Lower lobe of right lung (tissue), 2 donors: ENCODE results near the gene HYDIN. TPM values are rescaled to one million over a fixed set of nuclear protein-coding genes. Genes with fewer than 3 reads are reported as not detected.
"Not testable (repeated sequence)": the region's sequence is repeated elsewhere in the genome, so short reads cannot be mapped to it uniquely, and the experiment has no call there.

Source experiments
- ATAC-seq, 2 donors: fragments of 200-7000 bp; cut with Tn5 transposase; one replicate each; pipeline ENCODE4 v1.9.1; 2020 to 2022; ENCODE audit warnings: mild to moderate bottlenecking in 2 of 2, moderate library complexity in 2 of 2
- DNase-seq: peaks from one replicate; pipeline ENCODE4 v3.0.0-alpha.2; 2020
- H3K27ac ChIP-seq: fragments of 200-600 bp; one replicate; pipeline ENCODE4 v1.8.0; 2022
- H3K27me3 ChIP-seq: fragments of 200-600 bp; one replicate; pipeline ENCODE4 v1.8.0; 2022; ENCODE audit warnings: low read depth
- H3K36me3 ChIP-seq: fragments of 200-600 bp; one replicate; pipeline ENCODE4 v1.8.0; 2022; ENCODE audit warnings: mild to moderate bottlenecking
- H3K4me1 ChIP-seq: fragments of 200-600 bp; one replicate; pipeline ENCODE4 v1.8.0; 2022
- H3K4me3 ChIP-seq: fragments of 200-600 bp; one replicate; pipeline ENCODE4 v1.8.0; 2022; ENCODE audit warnings: mild to moderate bottlenecking
- H3K9me3 ChIP-seq: fragments of 200-600 bp; one replicate; pipeline ENCODE4 v1.8.0; 2022
- intact Hi-C: fragments of 100-400 bp; cut with DNase I; formaldehyde crosslinking; loops from one replicate; pipeline ENCODE4 v1.11.0; 2022
- total RNA-seq: library from RNA; stranded (reverse); fragmentation: NEBNext Ultra II Directional; extraction: Animal tissue kit (Norgen Biotek cat#: 25700); gene quantifications from one replicate; pipeline ENCODE4 v1.2.1, GENCODE V29; 2021
- TF ChIP-seq, protein P1 (sequence below): fragments of 200-600 bp; IDR thresholded peaks from one replicate; pipeline ENCODE4 v1.8.0; 2022; ENCODE audit warnings: antibody characterized with exemption, mild to moderate bottlenecking
- donor health status: DM: no; HTN: yes; CAD: no; lungs with severe emphysema.

HYDIN gene
- total RNA-seq, 1 donor from 2014 or later, result 19.5 TPM

GRCh38 chr16:70877895-70878294, 352.6 kb downstream of the HYDIN start:
- ATAC-seq, result not testable (repeated sequence)

DNA sequence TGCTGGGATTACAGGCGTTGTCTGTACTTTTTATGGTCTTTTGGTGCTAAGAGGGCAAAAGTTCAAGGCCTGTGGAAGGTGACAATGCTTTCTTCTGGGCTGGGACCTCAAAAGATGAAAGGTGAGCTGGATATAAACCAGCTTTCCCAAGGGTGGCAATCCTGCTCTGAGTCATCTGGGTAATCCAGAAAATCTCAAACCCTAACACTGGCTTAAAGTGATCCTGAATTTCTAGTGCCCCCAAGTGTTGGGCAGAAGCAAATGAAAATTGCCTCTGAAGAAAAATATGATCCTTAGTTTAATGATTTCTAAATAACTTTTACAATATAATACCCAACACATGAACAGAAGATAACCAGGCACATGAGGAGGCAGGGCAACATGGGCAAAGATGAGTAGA, 354.1 kb downstream of the HYDIN start:
- H3K4me1 ChIP-seq, H3K27ac ChIP-seq, intact Hi-C loops, H3K27me3 ChIP-seq, DNase-seq, ATAC-seq, H3K4me3 ChIP-seq, H3K9me3 ChIP-seq, H3K36me3 ChIP-seq: not testable (repeated sequence)

More at GRCh38 chr16:70877895-70878294, 352.6 kb downstream of the HYDIN start:
- H3K4me1 ChIP-seq, H3K27ac ChIP-seq, DNase-seq, H3K27me3 ChIP-seq, H3K4me3 ChIP-seq, intact Hi-C loops, H3K36me3 ChIP-seq, H3K9me3 ChIP-seq: not testable (repeated sequence)

DNA sequence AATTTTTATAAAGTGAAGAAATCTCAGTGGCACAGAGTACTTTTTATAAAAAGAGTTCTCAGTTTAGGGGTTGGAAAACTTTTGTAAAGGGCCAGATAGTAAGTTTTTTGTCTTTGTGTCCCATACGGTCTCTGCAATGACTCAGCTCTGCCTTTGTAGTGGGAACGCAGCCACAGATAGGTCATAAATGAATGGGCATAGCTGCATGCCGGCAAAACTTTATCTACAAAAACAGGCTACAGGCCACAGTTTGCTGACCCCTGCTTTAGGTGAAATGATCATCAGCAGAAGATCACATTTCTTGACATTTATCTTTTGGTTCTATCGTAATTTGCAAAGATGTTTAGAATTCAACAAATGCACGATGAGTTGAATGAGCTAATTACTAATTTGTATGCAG, 365.8 kb downstream of the HYDIN start:
- ATAC-seq, intact Hi-C loops: not testable (repeated sequence)

DNA sequence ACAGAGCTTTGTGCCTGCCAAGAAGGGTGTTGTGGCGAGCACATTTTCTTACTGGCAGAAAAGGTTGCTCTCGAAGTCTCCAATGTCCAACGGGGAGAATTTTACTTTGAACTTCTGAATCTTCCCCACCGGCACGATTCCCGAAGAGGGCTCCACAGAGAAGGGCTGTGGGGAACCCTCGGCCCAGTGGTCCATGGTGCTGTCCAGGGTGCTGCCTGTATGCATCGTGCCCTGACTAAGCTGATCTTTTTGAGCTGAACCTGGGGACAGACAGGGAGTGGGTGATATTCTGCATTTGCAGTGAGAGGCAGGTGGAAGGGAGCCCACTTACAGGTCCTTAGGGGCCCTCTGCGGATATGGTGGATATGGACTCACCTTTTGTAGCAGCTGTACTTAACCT, 368.5 kb downstream of the HYDIN start:
- H3K9me3 ChIP-seq, DNase-seq, H3K36me3 ChIP-seq, H3K27ac ChIP-seq, ATAC-seq, intact Hi-C loops, H3K4me3 ChIP-seq, H3K27me3 ChIP-seq, H3K4me1 ChIP-seq: not testable (repeated sequence)

More for the DNA sequence above, 365.8 kb downstream of the HYDIN start:
- H3K4me1 ChIP-seq, H3K9me3 ChIP-seq, H3K36me3 ChIP-seq, H3K27me3 ChIP-seq, H3K27ac ChIP-seq, H3K4me3 ChIP-seq, DNase-seq: not testable (repeated sequence)

GRCh38 chr16:70851299-70851698, 379.2 kb downstream of the HYDIN start:
- H3K4me1 ChIP-seq, ATAC-seq, H3K27me3 ChIP-seq, H3K9me3 ChIP-seq, intact Hi-C loops, H3K4me3 ChIP-seq, H3K27ac ChIP-seq, DNase-seq, H3K36me3 ChIP-seq: not testable (repeated sequence)

DNA sequence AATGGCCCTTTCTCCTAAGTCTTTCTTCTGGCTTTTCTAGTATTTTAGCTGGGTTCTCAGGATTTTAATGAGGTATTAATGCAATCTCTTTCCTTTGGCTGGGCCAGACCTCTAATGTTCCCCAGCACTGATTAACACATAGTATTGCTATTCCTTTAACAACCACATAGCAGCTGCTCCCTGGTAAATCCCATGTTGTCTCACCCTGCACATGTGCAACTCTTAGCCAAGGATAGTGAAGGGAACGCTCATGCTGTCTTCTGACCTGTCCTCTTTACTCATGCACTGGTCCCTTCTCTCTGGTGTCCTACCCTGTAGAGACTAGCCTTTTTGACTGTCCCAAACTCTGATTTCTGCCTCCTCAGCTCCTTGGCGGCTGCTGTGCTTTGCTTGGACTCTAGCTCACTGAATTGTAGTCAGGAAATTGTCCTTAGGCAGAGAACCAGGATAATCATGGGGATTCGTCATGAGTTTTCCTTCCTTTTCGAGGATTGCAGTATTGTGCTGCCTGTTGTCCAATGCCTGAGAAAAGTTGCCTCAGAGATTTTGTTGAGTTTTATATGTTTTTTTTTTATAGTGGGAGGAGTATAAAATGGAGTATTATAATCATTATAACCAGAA, 406.9 kb downstream of the HYDIN start:
- H3K9me3 ChIP-seq, DNase-seq, H3K4me1 ChIP-seq, intact Hi-C loops, ATAC-seq, H3K27ac ChIP-seq, H3K4me3 ChIP-seq, H3K27me3 ChIP-seq, H3K36me3 ChIP-seq: not testable (repeated sequence)

DNA sequence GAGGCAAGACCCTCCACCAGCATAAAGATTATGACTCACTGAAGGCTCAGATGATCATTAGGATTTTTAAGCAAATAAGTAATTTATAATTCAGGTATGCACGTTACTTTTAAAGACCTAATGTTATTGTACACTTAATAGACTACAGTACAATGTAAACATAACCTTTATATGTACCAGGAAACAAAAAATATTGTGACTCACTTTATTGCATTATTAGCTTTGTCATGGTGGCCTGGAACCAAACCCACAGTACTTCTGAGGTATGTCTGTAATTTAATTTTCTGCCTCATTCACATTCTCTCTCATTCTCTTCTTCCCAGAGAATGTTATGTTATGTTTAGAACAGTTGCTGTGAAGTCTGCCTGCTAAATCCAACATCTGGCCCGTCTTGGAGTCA, 407.8 kb downstream of the HYDIN start:
- intact Hi-C loops, H3K27me3 ChIP-seq, H3K9me3 ChIP-seq, ATAC-seq, H3K4me1 ChIP-seq, H3K4me3 ChIP-seq, DNase-seq, H3K27ac ChIP-seq, H3K36me3 ChIP-seq: not testable (repeated sequence)

- H3K27ac ChIP-seq, intact Hi-C loops, ATAC-seq, H3K36me3 ChIP-seq, H3K27me3 ChIP-seq, DNase-seq, H3K4me1 ChIP-seq, H3K4me3 ChIP-seq, H3K9me3 ChIP-seq: not testable (repeated sequence)
These were observed 412.4 kb downstream of the HYDIN start for GRCh38 chr16:70818088-70818487.

DNA sequence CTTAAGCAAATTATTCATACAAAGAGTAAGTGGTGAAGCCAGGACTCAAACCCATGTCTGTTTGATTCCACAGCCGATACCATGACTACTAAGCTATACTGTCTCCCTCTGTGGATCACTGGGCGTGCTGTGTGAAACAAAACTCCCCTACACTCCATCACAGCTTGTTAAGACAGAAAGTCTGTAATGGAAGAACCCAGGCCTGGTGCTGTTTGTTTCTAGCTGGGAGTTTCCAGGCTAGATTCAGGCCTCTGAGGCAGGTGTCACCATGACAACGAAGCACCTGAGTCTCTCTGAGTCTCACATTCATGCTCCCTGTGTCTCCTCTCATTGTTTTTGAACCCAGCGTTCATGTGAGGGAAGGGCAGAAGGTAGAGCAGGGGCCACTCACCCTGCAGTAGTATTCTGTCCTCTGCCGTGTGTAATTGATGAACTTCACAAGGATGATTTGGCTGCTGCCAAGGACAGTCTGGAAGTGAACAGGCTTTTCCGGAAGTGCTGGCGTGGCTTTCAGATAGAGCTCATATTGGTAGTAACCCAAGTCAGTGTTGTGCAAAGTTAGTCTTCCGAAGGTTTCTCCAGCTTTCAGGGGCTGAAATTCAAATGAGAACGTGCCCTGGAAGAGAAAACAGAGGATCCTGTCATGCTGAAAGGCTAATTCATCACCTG, 421.0 kb downstream of the HYDIN start:
- DNase-seq (no peak), ATAC-seq (no peak)
- Histone ChIP-seq H3K36me3 (no peaks in the 10 kb centered on the region), H3K27ac (no peak overlapping the region), H3K9me3 (no peaks in the 10 kb centered on the region), H3K4me1 (no peaks in the 10 kb centered on the region), H3K4me3 (no peak overlapping the region), H3K27me3 (peaks cover 8% of the 10 kb centered on the region)
- intact Hi-C loops, result no loop called here
- TF ChIP-seq, protein P1, sequence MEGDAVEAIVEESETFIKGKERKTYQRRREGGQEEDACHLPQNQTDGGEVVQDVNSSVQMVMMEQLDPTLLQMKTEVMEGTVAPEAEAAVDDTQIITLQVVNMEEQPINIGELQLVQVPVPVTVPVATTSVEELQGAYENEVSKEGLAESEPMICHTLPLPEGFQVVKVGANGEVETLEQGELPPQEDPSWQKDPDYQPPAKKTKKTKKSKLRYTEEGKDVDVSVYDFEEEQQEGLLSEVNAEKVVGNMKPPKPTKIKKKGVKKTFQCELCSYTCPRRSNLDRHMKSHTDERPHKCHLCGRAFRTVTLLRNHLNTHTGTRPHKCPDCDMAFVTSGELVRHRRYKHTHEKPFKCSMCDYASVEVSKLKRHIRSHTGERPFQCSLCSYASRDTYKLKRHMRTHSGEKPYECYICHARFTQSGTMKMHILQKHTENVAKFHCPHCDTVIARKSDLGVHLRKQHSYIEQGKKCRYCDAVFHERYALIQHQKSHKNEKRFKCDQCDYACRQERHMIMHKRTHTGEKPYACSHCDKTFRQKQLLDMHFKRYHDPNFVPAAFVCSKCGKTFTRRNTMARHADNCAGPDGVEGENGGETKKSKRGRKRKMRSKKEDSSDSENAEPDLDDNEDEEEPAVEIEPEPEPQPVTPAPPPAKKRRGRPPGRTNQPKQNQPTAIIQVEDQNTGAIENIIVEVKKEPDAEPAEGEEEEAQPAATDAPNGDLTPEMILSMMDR, result no peak
